ENCODE data around the gene ZSWIM8. TPM values are rescaled to one million over a fixed set of nuclear protein-coding genes. Genes with fewer than 3 reads are reported as not detected.

ZSWIM8 gene
- total and polyA plus RNA-seq, 2 of the 8 experiments (the other 6 are each of a cell fraction or from before 2014, with no cell fraction given): 44.7 to 99.7 TPM

- POLR2A ChIA-PET (ENCODE audit: partially characterized antibody): interaction anchor here (0.7 to 12.1 kb wide), 3 partner anchors 7 to 21 kb away, joined by 3 to 137 read pairs (median 3); partner anchors contain the start of gene NDST2
- H3K18ac ChIP-seq (ENCODE audit: extremely low read depth, low read length): no peak overlapping the region
- 98% methylated on average over 13 of the region's 13 CpGs; no CpG with 5 or more reads in 1 of the 2 experiments for WGBS, 2 experiments (ENCODE audit: extremely low coverage in 1 of 2, insufficient coverage in 1 of 2, insufficient read length in 1 of 2, insufficient replicate concordance in 2 of 2, low coverage in 1 of 2, low lambda C conversion rate in 2 of 2, missing lambda C conversion rate in 1 of 2)
- TF ChIP-seq CBX5 (IDR thresholded peaks at IDR 0.05; ENCODE audit: low read depth, low read length): no peak
- TF ChIP-seq TCF12 (IDR thresholded peaks at IDR 0.05; ENCODE audit: low read depth, low read length): no peak
- no peak for TF ChIP-seq CTCF (IDR thresholded peaks at IDR 0.05; ENCODE audit: control extremely low read depth in 1 of 3, insufficient read depth in 1 of 3, low read depth in 1 of 3, low read length in 3 of 3)
- no peak for TF ChIP-seq SP4 (IDR thresholded peaks at IDR 0.05; ENCODE audit: low read length)
- no peak for TF ChIP-seq RNF2 (IDR thresholded peaks at IDR 0.05; ENCODE audit: borderline replicate concordance, low read depth, low read length, missing control alignments, poor library complexity, severe bottlenecking)
- no peak for TF ChIP-seq ATF3 (IDR thresholded peaks at IDR 0.05; ENCODE audit: insufficient read depth, low read depth, low read length)
- no peak for TF ChIP-seq FOSL1 (IDR thresholded peaks at IDR 0.05; ENCODE audit: insufficient read depth, low read depth, low read length)
- no peak for TF ChIP-seq ZNF274 (IDR thresholded peaks at IDR 0.05; ENCODE audit: borderline replicate concordance, extremely low read depth, low read length)
- no peak for TF ChIP-seq SRF (IDR thresholded peaks at IDR 0.05; ENCODE audit: low read depth, low read length)
- TF ChIP-seq KDM1A (IDR thresholded peaks at IDR 0.05; ENCODE audit: borderline replicate concordance, low read length): no peak
- TF ChIP-seq CBX8 (IDR thresholded peaks at IDR 0.05; ENCODE audit: borderline replicate concordance, low read depth, low read length): no peak
Observed at GRCh38 chr10:73801253-73801590, 15.8 kb downstream of the ZSWIM8 start.

More at GRCh38 chr10:73801253-73801590, 15.8 kb downstream of the ZSWIM8 start:
- no peak overlapping the region for H4K91ac ChIP-seq (replicated peaks; ENCODE audit: insufficient read length, low read length)
- H4K8ac ChIP-seq (ENCODE audit: extremely low read depth, insufficient read depth, low read length): no peak overlapping the region; the same call in 1 of the 2 replicates
- no peak overlapping the region for H3K27ac ChIP-seq (ENCODE audit: low read depth, low read length)
- H3K4me1 ChIP-seq (replicated peaks in 1 of 4; ENCODE audit: control insufficient read depth in 3 of 4, insufficient read depth in 4 of 4, low read length in 3 of 4): no peaks in the 10 kb centered on the region
- no peaks in the 10 kb centered on the region for H3K9me3 ChIP-seq (ENCODE audit: insufficient read depth in 2 of 2, low read depth in 1 of 2, low read length in 1 of 2)
- no peak overlapping the region for H3K4ac ChIP-seq (replicated peaks; ENCODE audit: insufficient read length, low read depth, low read length)
- H3K14ac ChIP-seq (ENCODE audit: insufficient read length): no peak overlapping the region
- H3K27me3 ChIP-seq (replicated peaks in 1 of 4; ENCODE audit: control insufficient read depth in 3 of 4, extremely low read depth in 1 of 4, insufficient read depth in 3 of 4, low read length in 3 of 4): no peaks in the 10 kb centered on the region
- FAIRE-seq (no peak), DNase-seq (ENCODE audit: low read depth in 1 of 2, low spot score in 2 of 2) (no peak)
- no peaks in the 10 kb centered on the region for H3K79me2 ChIP-seq (ENCODE audit: control insufficient read depth in 1 of 2, insufficient read depth in 2 of 2, low read length in 2 of 2)
- no peak overlapping the region for H2BK120ac ChIP-seq (replicated peaks; ENCODE audit: low read depth, low read length)
- H3K56ac ChIP-seq (replicated peaks; ENCODE audit: insufficient read length, low read depth, low read length): no peak overlapping the region
- no peak overlapping the region for H2BK5ac ChIP-seq (ENCODE audit: low read depth, low read length)
- CTCF ChIA-PET (ENCODE audit: partially characterized antibody): interaction anchor here (1.1 kb wide), 1 partner anchor 13 kb away, joined by 3 read pairs; no protein-coding TSS in a partner anchor
- H3K9ac ChIP-seq (replicated peaks in 1 of 4; ENCODE audit: extremely low read depth in 1 of 4, low read depth in 3 of 4, low read length in 3 of 4): no peak overlapping the region
- H3K79me1 ChIP-seq (ENCODE audit: low read depth, low read length): no peaks in the 10 kb centered on the region
- no peak overlapping the region for H3K4me2 ChIP-seq (ENCODE audit: insufficient read depth in 1 of 2, low read depth in 2 of 2, low read length in 2 of 2)
- no peak overlapping the region for H2BK20ac ChIP-seq (ENCODE audit: low read length)
- no peak overlapping the region for H2AK5ac ChIP-seq (ENCODE audit: low read depth, low read length)
- H2BK12ac ChIP-seq (ENCODE audit: low read depth, low read length): no peak overlapping the region
- H2AFZ ChIP-seq (ENCODE audit: low read length): no peak overlapping the region
- no peak overlapping the region for H3K4me3 ChIP-seq (ENCODE audit: extremely low read depth in 1 of 4, insufficient read depth in 2 of 4, low read depth in 3 of 4, low read length in 4 of 4)
- H4K20me1 ChIP-seq (replicated peaks in 1 of 2; ENCODE audit: control insufficient read depth in 1 of 2, insufficient read depth in 2 of 2, low read length in 2 of 2): peaks cover 0 to 11% of the 10 kb centered on the region in 2 experiments
- H3K23ac ChIP-seq (ENCODE audit: insufficient read length): no peak overlapping the region
- no peak overlapping the region for H4K5ac ChIP-seq (ENCODE audit: insufficient read length, low read depth, low read length)
- peaks cover 2 to 29% (median 20%) of the 10 kb centered on the region in 4 experiments; a peak in 7 of 8 replicates for H3K36me3 ChIP-seq (ENCODE audit: control insufficient read depth in 2 of 4, insufficient read depth in 4 of 4, low read length in 3 of 4)
- H2BK15ac ChIP-seq (ENCODE audit: low read length): no peak overlapping the region
- H3K23me2 ChIP-seq (ENCODE audit: low read depth, low read length): no peaks in the 10 kb centered on the region
